Measurements from ENCODE around the gene C6orf136. TPM values are rescaled to one million over a fixed set of nuclear protein-coding genes. Genes with fewer than 3 reads are reported as not detected.

The C6orf136 gene
- total RNA-seq, 4 donors from 2014 or later: 10.0 to 31.3 (median 15.5) TPM

DNA sequence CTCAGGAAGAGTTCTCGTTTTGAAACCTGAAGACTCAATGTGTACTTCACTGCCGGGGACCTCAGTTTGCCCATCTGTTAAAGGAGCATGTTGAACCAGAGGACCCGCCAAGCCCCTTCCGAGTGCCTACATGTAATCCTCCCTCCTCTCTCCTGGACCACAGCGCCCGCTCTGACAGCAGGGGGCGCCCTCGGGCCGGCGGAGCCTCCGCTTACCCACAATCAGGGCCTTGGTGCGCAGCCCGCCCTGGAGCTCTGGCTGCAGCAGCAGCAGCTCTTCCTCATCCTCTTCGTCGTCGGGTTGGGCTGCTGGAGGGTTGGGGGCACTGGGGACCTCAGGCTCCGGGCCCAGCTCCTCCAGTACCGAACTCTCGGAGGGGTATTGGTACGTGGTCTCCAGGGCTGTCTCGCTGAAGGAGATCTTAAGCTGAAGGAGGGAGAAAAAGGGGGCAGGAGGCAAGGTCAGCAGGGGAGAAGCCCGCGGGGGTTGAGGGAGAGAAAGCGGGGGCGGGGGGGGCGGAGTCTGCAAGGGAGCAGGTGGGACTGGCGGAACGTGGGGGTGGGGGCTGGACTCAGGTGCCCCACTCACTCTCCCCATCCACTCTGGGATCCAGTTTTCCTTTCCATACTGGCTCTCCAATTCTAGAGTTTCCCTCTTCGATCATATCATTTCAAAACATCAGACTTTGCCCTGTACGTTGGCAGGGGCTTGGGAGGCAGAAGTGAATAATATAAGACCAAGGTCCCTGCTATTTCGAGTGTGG is 32.2 kb downstream of the C6orf136 start:
- peak overlapping the region; percentile 68 for H3K4me3 ChIP-seq
- peak; percentile 91 to 94 for DNase-seq (ENCODE audit: low spot score in 2 of 2)
- H3K4me1 ChIP-seq: peaks cover 53% of the 10 kb centered on the region
- H3K27me3 ChIP-seq: no peaks in the 10 kb centered on the region
- H3K36me3 ChIP-seq: peaks cover 31% of the 10 kb centered on the region
- H3K9me3 ChIP-seq: no peaks in the 10 kb centered on the region
- 10% methylated on average over 23 of the region's 31 CpGs for WGBS
- H3K27ac ChIP-seq: no peak overlapping the region
- TF ChIP-seq, protein P1, sequence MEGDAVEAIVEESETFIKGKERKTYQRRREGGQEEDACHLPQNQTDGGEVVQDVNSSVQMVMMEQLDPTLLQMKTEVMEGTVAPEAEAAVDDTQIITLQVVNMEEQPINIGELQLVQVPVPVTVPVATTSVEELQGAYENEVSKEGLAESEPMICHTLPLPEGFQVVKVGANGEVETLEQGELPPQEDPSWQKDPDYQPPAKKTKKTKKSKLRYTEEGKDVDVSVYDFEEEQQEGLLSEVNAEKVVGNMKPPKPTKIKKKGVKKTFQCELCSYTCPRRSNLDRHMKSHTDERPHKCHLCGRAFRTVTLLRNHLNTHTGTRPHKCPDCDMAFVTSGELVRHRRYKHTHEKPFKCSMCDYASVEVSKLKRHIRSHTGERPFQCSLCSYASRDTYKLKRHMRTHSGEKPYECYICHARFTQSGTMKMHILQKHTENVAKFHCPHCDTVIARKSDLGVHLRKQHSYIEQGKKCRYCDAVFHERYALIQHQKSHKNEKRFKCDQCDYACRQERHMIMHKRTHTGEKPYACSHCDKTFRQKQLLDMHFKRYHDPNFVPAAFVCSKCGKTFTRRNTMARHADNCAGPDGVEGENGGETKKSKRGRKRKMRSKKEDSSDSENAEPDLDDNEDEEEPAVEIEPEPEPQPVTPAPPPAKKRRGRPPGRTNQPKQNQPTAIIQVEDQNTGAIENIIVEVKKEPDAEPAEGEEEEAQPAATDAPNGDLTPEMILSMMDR (IDR thresholded peaks at IDR 0.05): peak; percentile 93 to 96
- TF ChIP-seq POLR2AphosphoS5 (IDR thresholded peaks at IDR 0.05) (peak in 2 of 3 donors; percentile 50 to 67), EP300 (IDR thresholded peaks at IDR 0.05) (no peak), POLR2A (IDR thresholded peaks at IDR 0.05) (no peak)

DNA sequence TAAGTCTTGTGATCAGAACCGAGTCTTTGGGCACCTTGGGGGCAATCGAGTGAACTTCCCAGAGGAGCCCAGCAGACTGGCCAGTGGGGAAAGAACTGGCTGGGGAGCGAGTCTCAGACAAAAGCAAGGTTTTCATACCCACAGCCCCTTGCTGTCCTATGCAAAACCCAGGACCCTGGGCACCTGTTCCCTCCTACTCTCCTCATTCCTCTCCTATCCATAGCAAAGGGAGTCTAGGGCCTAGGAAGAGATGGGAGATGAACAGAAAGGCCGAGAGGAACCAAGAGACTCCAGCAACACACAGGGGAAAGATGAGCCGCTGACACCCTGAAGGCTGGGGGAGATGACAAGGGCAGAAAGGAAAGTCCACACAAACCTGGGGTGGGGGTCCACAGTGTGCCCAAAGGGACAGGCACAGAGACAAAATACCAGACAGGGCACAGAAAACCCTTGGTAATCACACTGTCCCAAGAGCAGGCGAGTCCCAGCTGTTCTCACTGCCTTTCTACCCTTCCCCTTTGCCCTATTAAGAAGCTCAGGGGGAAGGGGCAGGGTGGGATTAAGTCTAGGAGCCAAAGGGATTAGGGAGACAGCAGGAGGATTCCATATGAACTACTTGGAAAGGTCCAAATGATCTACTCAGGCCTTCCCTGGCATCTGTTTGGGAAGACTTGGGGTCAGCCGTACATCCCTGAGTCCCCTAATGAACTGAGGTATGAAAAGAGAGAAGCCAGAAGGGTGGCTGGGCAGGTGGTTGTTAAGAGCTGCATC is 33.0 kb downstream of the C6orf136 start:
- Histone ChIP-seq H3K36me3 (peaks cover 31% of the 10 kb centered on the region), H3K27ac (peak overlapping the region; percentile 16), H3K9me3 (no peaks in the 10 kb centered on the region), H3K4me1 (peaks cover 61% of the 10 kb centered on the region), H3K4me3 (peak overlapping the region; percentile 68), H3K27me3 (no peaks in the 10 kb centered on the region)
- no peak for DNase-seq (ENCODE audit: low spot score in 2 of 2)
- WGBS: 56% methylated on average over 7 of the region's 7 CpGs
- TF ChIP-seq, protein P1 (IDR thresholded peaks at IDR 0.05): no peak
- TF ChIP-seq EP300 (IDR thresholded peaks at IDR 0.05) (no peak), POLR2A (IDR thresholded peaks at IDR 0.05) (no peak), POLR2AphosphoS5 (IDR thresholded peaks at IDR 0.05) (no peak)

DNA sequence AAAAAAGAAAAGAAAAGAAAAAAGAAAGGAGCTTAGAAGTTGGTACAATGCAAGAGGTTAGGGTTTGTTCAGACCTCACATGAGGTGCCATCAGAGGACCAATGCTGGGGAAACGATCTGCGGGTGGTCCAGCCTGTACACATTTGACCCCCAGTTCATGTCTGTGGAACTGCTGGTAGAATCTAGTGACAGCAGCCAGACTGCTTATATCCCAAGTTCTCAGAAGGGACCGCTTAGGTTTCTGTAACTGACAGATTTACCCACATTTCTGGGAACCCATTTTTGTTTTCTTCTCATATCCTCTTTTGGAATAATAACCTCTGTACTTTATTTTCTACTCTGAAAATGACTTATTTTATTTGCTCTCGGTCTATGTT is 34.8 kb downstream of the C6orf136 start:
- peak overlapping the region; percentile 68 for H3K4me3 ChIP-seq
- 30% methylated on average over 4 of the region's 4 CpGs for WGBS
- no peaks in the 10 kb centered on the region for H3K27me3 ChIP-seq
- peaks cover 21% of the 10 kb centered on the region for H3K36me3 ChIP-seq
- H3K9me3 ChIP-seq: no peaks in the 10 kb centered on the region
- H3K4me1 ChIP-seq: peaks cover 71% of the 10 kb centered on the region
- TF ChIP-seq, protein P1 (IDR thresholded peaks at IDR 0.05): no peak
- TF ChIP-seq POLR2A (IDR thresholded peaks at IDR 0.05) (no peak), POLR2AphosphoS5 (IDR thresholded peaks at IDR 0.05) (no peak), EP300 (IDR thresholded peaks at IDR 0.05) (no peak)
- no peak for DNase-seq (ENCODE audit: low spot score in 2 of 2)
- peak overlapping the region; percentile 98 for H3K27ac ChIP-seq

DNA sequence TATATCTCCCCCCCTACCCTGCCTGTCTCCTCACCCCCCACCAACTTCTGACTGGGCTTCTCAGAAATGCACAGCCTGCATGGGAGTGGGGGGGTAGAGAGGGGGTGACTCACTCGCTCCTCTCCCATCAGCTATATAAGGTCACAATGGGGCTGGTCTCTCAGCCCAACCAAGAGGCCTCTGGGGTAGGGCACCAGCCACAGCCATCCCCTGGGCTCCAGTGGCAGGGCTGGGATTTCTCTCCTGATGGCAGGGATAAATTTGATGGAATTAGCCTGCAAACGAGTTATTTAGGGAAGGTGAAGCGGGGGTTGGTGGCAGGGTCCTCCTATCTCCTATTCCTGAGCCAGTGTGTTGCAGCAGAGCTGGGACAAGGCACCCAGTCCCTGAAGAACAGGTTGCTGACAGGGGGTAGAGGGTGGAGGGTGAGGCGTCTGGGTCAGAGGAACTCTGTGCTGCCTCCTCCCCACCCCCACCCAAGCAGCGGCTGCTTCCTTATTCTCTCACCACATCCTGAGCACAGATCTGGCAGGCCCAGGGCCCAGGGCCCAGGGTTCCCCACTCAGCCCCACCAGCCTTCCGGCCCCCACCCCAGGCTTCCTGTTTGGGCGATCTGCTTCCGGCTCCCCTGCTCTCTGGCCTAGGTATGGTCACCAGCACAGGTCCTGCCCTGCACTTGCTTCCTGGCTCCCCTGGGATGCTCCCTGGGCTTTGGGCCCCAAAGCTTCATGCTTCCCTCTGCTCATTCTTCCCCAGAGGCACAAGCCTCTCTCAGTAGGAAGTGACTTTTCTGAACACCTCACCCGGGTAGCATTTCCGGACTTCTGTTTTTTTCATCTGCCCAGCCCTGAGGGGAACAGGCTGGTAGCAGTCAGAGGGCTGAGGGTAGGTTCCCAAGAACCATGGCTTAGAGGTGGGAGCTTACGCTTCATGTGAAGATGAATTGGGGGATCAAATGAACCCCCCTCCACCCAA is 35.5 kb downstream of the C6orf136 start:
- H3K36me3 ChIP-seq: peaks cover 14% of the 10 kb centered on the region
- no peaks in the 10 kb centered on the region for H3K9me3 ChIP-seq
- TF ChIP-seq POLR2AphosphoS5 (IDR thresholded peaks at IDR 0.05) (peak in 2 of 3 donors; percentile 8 to 13), EP300 (IDR thresholded peaks at IDR 0.05) (no peak)
- H3K27me3 ChIP-seq: no peaks in the 10 kb centered on the region
- 11% methylated on average over 9 of the region's 11 CpGs for WGBS
- DNase-seq (ENCODE audit: low spot score in 2 of 2): peak; percentile 91 to 92
- peaks cover 69% of the 10 kb centered on the region for H3K4me1 ChIP-seq
- peak overlapping the region; percentile 98 for H3K27ac ChIP-seq
- peak overlapping the region; percentile 68 for H3K4me3 ChIP-seq
